Hematopoietic multipotent progenitor cell treated with erythropoietin and hydrocortisone succinate and interleukin-3 and kit ligand, for 17 days (in vitro differentiated cells): ENCODE results near the gene BBOX1.

Source experiments
- DNase-seq: peaks from one replicate; pipeline ENCODE4 v3.0.0-alpha.2; 2015; ENCODE audit warnings: low spot score

BBOX1 gene

GRCh38 chr11:27025957-27026733 is 14.5 kb upstream of the BBOX1 start:
- no peak for DNase-seq

GRCh38 chr11:27028561-27028965 is 12.1 kb upstream of the BBOX1 start:
- DNase-seq = no peak

GRCh38 chr11:27029966-27030365 is 10.6 kb upstream of the BBOX1 start:
- no peak for DNase-seq

GRCh38 chr11:27031754-27032153 is 8.9 kb upstream of the BBOX1 start:
- DNase-seq = no peak

- DNase-seq = no peak
Measured at GRCh38 chr11:27039873-27040272, 742 bp upstream of the BBOX1 start.

GRCh38 chr11:27041141-27041899 is 705 bp downstream of the BBOX1 start:
- no peak for DNase-seq

- DNase-seq = no peak
Measured at GRCh38 chr11:27046956-27047355, 6.3 kb downstream of the BBOX1 start.

- DNase-seq = no peak
Measured at GRCh38 chr11:27052668-27053067, 12.1 kb downstream of the BBOX1 start.

- DNase-seq = no peak
Measured at GRCh38 chr11:27055065-27055682, 14.6 kb downstream of the BBOX1 start.

- DNase-seq = no peak
Measured at GRCh38 chr11:27057091-27057780, 16.6 kb downstream of the BBOX1 start.

- DNase-seq = no peak
Measured at GRCh38 chr11:27058456-27058855, 17.8 kb downstream of the BBOX1 start.

GRCh38 chr11:27059431-27059830 is 18.8 kb downstream of the BBOX1 start:
- DNase-seq = no peak

GRCh38 chr11:27060816-27061460 is 20.3 kb downstream of the BBOX1 start:
- DNase-seq = no peak

- no peak for DNase-seq
Measured at GRCh38 chr11:27061461-27061821, 20.8 kb downstream of the BBOX1 start.

- no peak for DNase-seq
Measured at GRCh38 chr11:27064086-27064485, 23.5 kb downstream of the BBOX1 start.

- DNase-seq = no peak
Measured at GRCh38 chr11:27075192-27075591, 34.6 kb downstream of the BBOX1 start.

- DNase-seq = no peak
Measured at GRCh38 chr11:27075655-27076054, 35.0 kb downstream of the BBOX1 start.

GRCh38 chr11:27076121-27076589 is 35.5 kb downstream of the BBOX1 start:
- DNase-seq = no peak

GRCh38 chr11:27081056-27081455 is 40.4 kb downstream of the BBOX1 start:
- no peak for DNase-seq

- DNase-seq = no peak
Measured at GRCh38 chr11:27083241-27083640, 42.6 kb downstream of the BBOX1 start.

- DNase-seq = no peak
Measured at GRCh38 chr11:27083782-27084181, 43.2 kb downstream of the BBOX1 start.

GRCh38 chr11:27084518-27084917 is 43.9 kb downstream of the BBOX1 start:
- no peak for DNase-seq
